ENCODE results near the gene ELF4. TPM values are rescaled to one million over a fixed set of nuclear protein-coding genes. Genes with fewer than 3 reads are reported as not detected.
"Not testable (repeated sequence)": the region's sequence is repeated elsewhere in the genome, so short reads cannot be mapped to it uniquely, and the experiment has no call there.

The ELF4 gene
- total RNA-seq, 4 donors from 2014 or later: 20.1 to 56.1 (median 44.2) TPM

GRCh38 chrX:130120321-130120731 lies 10.0 kb upstream of the ELF4 start:
- intact Hi-C loops (cut with DNase I; ENCODE audit: low total_unique reads) (no loop called here), in situ Hi-C loops (cut with MboI; ENCODE audit: low pct_ligation_motif_present in 1 of 4, low pct_unique_long_range_greater_than_20kb in 1 of 4, low sequenced_read_pairs in 3 of 4) (no loop called here)
- DNase-seq: no peak
- H3K27ac ChIP-seq: peak overlapping the region; percentile 73 to 85 (median 80)
- H3K4me1 ChIP-seq: peaks cover 0 to 10% (median 6%) of the 10 kb centered on the region in 4 donors
- H3K27me3 ChIP-seq: no peaks in the 10 kb centered on the region
- WGBS, 2 donors (ENCODE audit: low coverage in 1 of 2): 56% methylated on average over 22 of the region's 28 CpGs; no CpG with 5 or more reads in 1 of the 2 donors
- no peaks in the 10 kb centered on the region for H3K36me3 ChIP-seq
- TF ChIP-seq POLR2A (IDR thresholded peaks at IDR 0.05) (no peak), EP300 (IDR thresholded peaks at IDR 0.05; ENCODE audit: low read depth) (no peak), CTCF (IDR thresholded peaks at IDR 0.05) (no peak), POLR2AphosphoS5 (IDR thresholded peaks at IDR 0.05) (no peak)
- no peaks in the 10 kb centered on the region for H3K9me3 ChIP-seq
- H3K4me3 ChIP-seq: peak overlapping the region in 3 of 4 donors; percentile 27 to 49 (median 33)

GRCh38 chrX:130119312-130119898 lies 9.1 kb upstream of the ELF4 start:
- no peaks in the 10 kb centered on the region for H3K9me3 ChIP-seq
- no peaks in the 10 kb centered on the region for H3K27me3 ChIP-seq
- TF ChIP-seq POLR2A (IDR thresholded peaks at IDR 0.05): no peak
- no peak for TF ChIP-seq CTCF (IDR thresholded peaks at IDR 0.05)
- no peak for TF ChIP-seq POLR2AphosphoS5 (IDR thresholded peaks at IDR 0.05)
- no peak for TF ChIP-seq EP300 (IDR thresholded peaks at IDR 0.05; ENCODE audit: low read depth)
- no peaks in the 10 kb centered on the region for H3K36me3 ChIP-seq
- 56% methylated on average over 14 of the region's 14 CpGs; no CpG with 5 or more reads in 1 of the 2 donors for WGBS, 2 donors (ENCODE audit: low coverage in 1 of 2)
- intact Hi-C loops (cut with DNase I; ENCODE audit: low total_unique reads): no loop called here
- DNase-seq: no peak
- in situ Hi-C loops (cut with MboI; ENCODE audit: low pct_ligation_motif_present in 1 of 4, low pct_unique_long_range_greater_than_20kb in 1 of 4, low sequenced_read_pairs in 3 of 4): no loop called here
- no peak overlapping the region for H3K4me3 ChIP-seq
- peak overlapping the region; percentile 40 to 85 (median 66) for H3K27ac ChIP-seq
- peaks cover 0 to 10% (median 6%) of the 10 kb centered on the region in 4 donors for H3K4me1 ChIP-seq

GRCh38 chrX:130118441-130119311 lies 8.4 kb upstream of the ELF4 start:
- Histone ChIP-seq H3K9me3 (no peaks in the 10 kb centered on the region), H3K27me3 (no peaks in the 10 kb centered on the region), H3K4me3 (no peak overlapping the region), H3K36me3 (no peaks in the 10 kb centered on the region), H3K27ac (peak overlapping the region; percentile 40 to 85 (median 66)), H3K4me1 (peaks cover 0 to 10% (median 6%) of the 10 kb centered on the region in 4 donors)
- in situ Hi-C loops (cut with MboI; ENCODE audit: low pct_ligation_motif_present in 1 of 4, low pct_unique_long_range_greater_than_20kb in 1 of 4, low sequenced_read_pairs in 3 of 4) (no loop called here), intact Hi-C loops (cut with DNase I; ENCODE audit: low total_unique reads) (no loop called here)
- no peak for DNase-seq
- 67% methylated on average over 21 of the region's 21 CpGs; no CpG with 5 or more reads in 1 of the 2 donors for WGBS, 2 donors (ENCODE audit: low coverage in 1 of 2)
- TF ChIP-seq CTCF (IDR thresholded peaks at IDR 0.05): no peak
- no peak for TF ChIP-seq POLR2AphosphoS5 (IDR thresholded peaks at IDR 0.05)
- TF ChIP-seq POLR2A (IDR thresholded peaks at IDR 0.05): no peak
- no peak for TF ChIP-seq EP300 (IDR thresholded peaks at IDR 0.05; ENCODE audit: low read depth)

- WGBS, 2 donors (ENCODE audit: low coverage in 1 of 2): 90% methylated on average over 7 of the region's 7 CpGs; no CpG with 5 or more reads in 1 of the 2 donors
- H3K4me1 ChIP-seq: peaks cover 0 to 10% (median 6%) of the 10 kb centered on the region in 4 donors
- intact Hi-C loops (cut with DNase I; ENCODE audit: low total_unique reads): no loop called here
- H3K27me3 ChIP-seq: no peaks in the 10 kb centered on the region
- in situ Hi-C loops (cut with MboI; ENCODE audit: low pct_ligation_motif_present in 1 of 4, low pct_unique_long_range_greater_than_20kb in 1 of 4, low sequenced_read_pairs in 3 of 4): no loop called here
- no peaks in the 10 kb centered on the region for H3K36me3 ChIP-seq
- no peak overlapping the region for H3K4me3 ChIP-seq
- H3K27ac ChIP-seq: no peak overlapping the region
- no peak for TF ChIP-seq EP300 (IDR thresholded peaks at IDR 0.05; ENCODE audit: low read depth)
- TF ChIP-seq CTCF (IDR thresholded peaks at IDR 0.05): no peak
- no peak for TF ChIP-seq POLR2A (IDR thresholded peaks at IDR 0.05)
- TF ChIP-seq POLR2AphosphoS5 (IDR thresholded peaks at IDR 0.05): no peak
- no peak for DNase-seq
- H3K9me3 ChIP-seq: no peaks in the 10 kb centered on the region
These were observed 6.9 kb upstream of the ELF4 start for GRCh38 chrX:130117166-130117565.

GRCh38 chrX:130115119-130115885 lies 5.0 kb upstream of the ELF4 start:
- H3K9me3 ChIP-seq; H3K36me3 ChIP-seq; H3K4me3 ChIP-seq; intact Hi-C loops (cut with DNase I; ENCODE audit: low total_unique reads); H3K27me3 ChIP-seq; in situ Hi-C loops (cut with MboI; ENCODE audit: low pct_ligation_motif_present in 1 of 4, low pct_unique_long_range_greater_than_20kb in 1 of 4, low sequenced_read_pairs in 3 of 4); H3K4me1 ChIP-seq; H3K27ac ChIP-seq; DNase-seq: not testable (repeated sequence)
- WGBS, 2 donors (ENCODE audit: low coverage in 1 of 2): 78 to 84% methylated on average over 1 to 10 of the region's 10 CpGs

All from transverse colon (tissue), 4 donors.